ENCODE data around the gene SYP. TPM values are rescaled to one million over a fixed set of nuclear protein-coding genes. Genes with fewer than 3 reads are reported as not detected.

The SYP gene
- total and polyA plus RNA-seq, 2 donors (not counting 3 experiments of a cell fraction or from before 2014, with no cell fraction given) = 0.21 to 0.77 TPM

- Histone ChIP-seq H4K20me1 (replicated peaks; ENCODE audit: control insufficient read depth, extremely low read depth, insufficient read depth, low read length) (no peaks in the 10 kb centered on the region), H3K27me3 (ENCODE audit: control insufficient read depth in 2 of 2, insufficient read depth in 2 of 2, low read length in 2 of 2) (peaks cover 0 to 2% of the 10 kb centered on the region in 2 experiments), H2AFZ (ENCODE audit: low read depth, low read length) (no peak overlapping the region), H3K36me3 (ENCODE audit: control insufficient read depth in 2 of 2, extremely low read depth in 1 of 2, insufficient read depth in 2 of 2, low read length in 2 of 2) (no peaks in the 10 kb centered on the region), H3K79me2 (ENCODE audit: control insufficient read depth, insufficient read depth, low read length) (no peaks in the 10 kb centered on the region), H3K9ac (replicated peaks; ENCODE audit: extremely low read depth, insufficient read depth, low read length) (no peak overlapping the region), H3K9me3 (replicated peaks; ENCODE audit: control insufficient read depth, insufficient read depth, low read length) (no peaks in the 10 kb centered on the region), H3K27ac (ENCODE audit: insufficient read depth, low read depth, low read length) (no peak overlapping the region), H3K4me2 (ENCODE audit: insufficient read depth, low read length) (no peak overlapping the region), H3K9me1 (replicated peaks; ENCODE audit: control insufficient read depth, extremely low read depth, insufficient read depth, low read length) (no peaks in the 10 kb centered on the region), H3K4me3 (replicated peaks in 1 of 3; ENCODE audit: insufficient read depth in 1 of 3, low read depth in 1 of 3, low read length in 3 of 3) (no peak overlapping the region), H3K4me1 (ENCODE audit: control insufficient read depth, extremely low read depth, insufficient read depth, low read length) (peaks cover 3% of the 10 kb centered on the region)
- ChIA-PET CTCF (no interaction called here), POLR2A (no interaction called here)
- DNase-seq (ENCODE audit: low read depth, low spot score) (no peak), FAIRE-seq (no peak)
- no TSS peak for BruUV-seq (replicated peaks)
- TF ChIP-seq JUN (IDR thresholded peaks at IDR 0.05; ENCODE audit: borderline replicate concordance, insufficient read depth, insufficient read length, low read depth) (no peak), MAX (IDR thresholded peaks at IDR 0.05; ENCODE audit: insufficient read depth, insufficient read length) (no peak), POLR2A (IDR thresholded peaks at IDR 0.05; ENCODE audit: low read depth, low read length) (no peak), GATA2 (IDR thresholded peaks at IDR 0.05; ENCODE audit: insufficient read depth, insufficient read length, low read depth, low read length) (no peak), FOS (IDR thresholded peaks at IDR 0.05; ENCODE audit: borderline replicate concordance, insufficient read depth, low read length) (no peak), MYC (IDR thresholded peaks at IDR 0.05; ENCODE audit: low read depth, low read length) (no peak), CTCF (IDR thresholded peaks at IDR 0.05; ENCODE audit: extremely low read depth in 1 of 2, insufficient read depth in 1 of 2, low read depth in 1 of 2, low read length in 2 of 2) (no peak), POLR2AphosphoS5 (IDR thresholded peaks at IDR 0.05; ENCODE audit: insufficient read depth, low read depth, low read length) (no peak), EZH2 (IDR thresholded peaks at IDR 0.05; ENCODE audit: borderline replicate concordance, low read depth, low read length, severe bottlenecking) (no peak)
- intact Hi-C loops (cut with micrococcal nuclease) (no loop called here), dilution Hi-C loops (cut with MboI; ENCODE audit: extremely low pct_ligation_motif_present, low sequenced_read_pairs) (no loop called here)
Observed at GRCh38 chrX:49199315-49199595, 738 bp downstream of the SYP start.
